Erythroblast (primary cell): ENCODE data around the gene CMTR1.

Experiments used
- GATA1 ChIP-seq: IDR thresholded peaks from 2 replicates; pipeline ENCODE4 v1.6.1; 2011; ENCODE audit warnings: low read depth, mild to moderate bottlenecking, control low read depth, low read length, moderate library complexity
- POLR2A ChIP-seq: IDR thresholded peaks from 2 replicates; pipeline ENCODE4 v1.6.1; 2011; ENCODE audit warnings: mild to moderate bottlenecking, low read length

DNA sequence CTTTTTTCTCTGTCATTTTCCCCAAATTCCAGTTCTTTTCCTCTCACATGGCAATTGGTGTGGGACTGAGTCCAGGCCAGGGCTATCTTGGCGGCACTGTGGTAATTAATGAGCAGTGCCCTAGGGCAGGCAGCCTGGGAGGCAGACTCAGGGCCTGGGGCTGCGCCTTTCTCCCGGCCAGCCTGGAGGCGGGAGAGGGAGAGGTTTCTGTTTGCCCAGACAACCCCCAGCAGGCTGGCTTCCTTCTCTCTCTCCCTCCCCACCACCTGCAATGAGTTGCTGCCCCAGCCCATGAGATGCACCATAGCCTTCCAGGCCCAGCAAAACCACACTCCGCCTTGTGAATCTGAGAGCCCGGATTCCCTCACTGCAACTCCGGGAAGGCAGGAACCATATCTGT, 81.8 kb downstream of the CMTR1 start:
- TF ChIP-seq POLR2A (no peak), GATA1 (no peak)
